GM21423 (cell line): ENCODE measurements around the gene RCN1.

Experiments
- ATAC-seq: cut with Tn5 transposase; IDR thresholded peaks from one replicate; pipeline ENCODE4 v1.9.1; 2021; ENCODE audit warnings: mild to moderate bottlenecking, moderate library complexity; ENCODE audit not compliant: unreplicated experiment

Gene RCN1

DNA sequence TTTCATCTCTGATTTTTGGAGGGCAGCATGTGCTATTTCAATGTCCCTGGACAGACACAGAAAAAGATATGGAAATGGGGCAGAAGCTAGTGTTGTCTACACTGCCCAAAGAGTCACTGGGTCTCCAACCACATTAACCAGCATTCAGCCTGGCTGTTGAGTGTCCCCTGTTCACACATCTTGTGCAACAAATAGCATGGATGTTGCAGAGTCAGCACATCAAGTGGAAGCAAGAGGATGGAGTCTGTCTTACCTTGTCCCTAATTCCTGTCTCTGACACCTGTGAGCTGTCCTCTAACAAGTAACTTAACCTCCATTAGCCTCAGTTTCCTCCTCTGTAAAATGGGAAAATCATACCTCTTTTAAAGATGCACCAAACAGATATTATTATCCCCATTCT is 60.2 kb downstream of the RCN1 start:
- no peak for ATAC-seq

DNA sequence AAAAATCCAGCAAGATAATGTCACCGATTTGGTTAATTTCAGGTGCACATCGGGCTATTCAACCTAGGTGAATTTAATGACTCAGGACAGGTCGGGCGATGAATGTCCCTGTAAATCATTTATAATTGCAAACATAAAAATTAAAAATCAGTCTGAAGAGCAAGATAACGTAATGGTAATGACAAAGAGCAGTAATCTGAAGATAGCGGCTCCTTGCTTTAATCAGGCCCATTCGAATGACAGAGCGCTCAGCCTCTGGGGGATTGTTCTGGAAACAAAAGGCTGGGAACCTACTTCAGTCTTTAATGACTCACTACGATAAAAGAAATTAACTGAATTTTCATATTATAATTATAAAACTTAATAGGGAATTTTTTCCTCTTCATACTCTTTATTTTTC is 61.3 kb downstream of the RCN1 start:
- ATAC-seq: no peak

DNA sequence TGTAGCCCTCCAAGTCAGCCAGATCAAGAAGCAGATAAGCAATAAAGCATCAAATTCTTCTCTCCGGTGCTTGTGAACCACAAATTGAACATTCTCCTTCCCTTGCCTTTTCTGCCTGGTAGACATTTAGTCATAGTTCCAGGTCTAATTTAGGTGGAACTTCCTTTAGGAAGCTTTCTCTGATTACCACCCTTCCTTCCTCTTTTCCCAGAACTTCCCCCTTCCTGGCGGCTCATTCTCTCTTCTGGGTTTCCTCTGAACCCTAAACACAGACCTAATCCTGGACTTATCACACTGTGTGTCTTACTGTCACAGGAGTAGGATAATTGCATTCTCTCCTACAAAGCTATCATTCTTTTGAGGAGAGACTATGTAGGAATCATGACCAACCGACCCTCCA is 61.9 kb downstream of the RCN1 start:
- no peak for ATAC-seq

DNA sequence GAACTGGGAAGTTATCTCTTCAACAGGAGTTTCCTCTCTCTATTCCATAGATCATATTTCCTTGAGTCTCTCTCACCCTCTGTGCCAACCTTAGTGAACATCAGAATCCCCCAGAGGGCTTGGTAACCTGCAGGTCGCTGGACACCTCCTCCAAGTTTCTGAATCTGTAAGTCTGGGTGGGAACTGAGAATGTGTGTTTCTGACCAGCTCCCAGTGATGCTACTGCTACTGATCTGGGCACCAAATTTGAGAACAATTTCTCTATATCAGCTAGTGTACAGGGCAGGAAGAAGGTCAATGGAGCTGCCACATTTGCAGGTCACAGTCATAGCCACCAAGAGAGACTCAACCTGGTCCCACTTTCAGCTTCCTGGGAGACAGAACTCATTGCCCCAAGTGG is 62.9 kb downstream of the RCN1 start:
- peak; percentile 39 for ATAC-seq

DNA sequence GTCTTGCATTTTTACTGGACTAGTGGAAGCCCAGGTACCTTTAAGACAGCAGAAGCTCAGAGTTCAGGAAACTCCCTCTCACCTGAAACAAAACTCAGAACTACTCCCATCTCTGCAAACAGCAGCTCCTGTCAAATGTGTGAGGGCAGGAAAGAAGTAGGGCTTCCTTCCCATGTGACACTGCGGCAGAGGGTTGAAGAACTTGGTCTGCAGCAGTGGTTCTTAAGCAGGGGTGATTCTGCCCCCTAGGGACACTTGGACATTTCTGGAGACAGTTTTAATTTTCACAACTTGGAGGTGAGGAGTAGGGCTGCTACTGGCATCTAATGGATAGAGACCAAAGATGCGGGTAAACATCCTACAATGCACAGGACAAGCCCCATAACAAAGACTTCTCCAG is 63.4 kb downstream of the RCN1 start:
- peak; percentile 41 for ATAC-seq
